Right atrium auricular region (tissue), 2 donors: ENCODE measurements around the gene MRPL4. TPM values are rescaled to one million over a fixed set of nuclear protein-coding genes. Genes with fewer than 3 reads are reported as not detected.

ENCODE experiments used
- DNase-seq: peaks from one replicate; pipeline ENCODE4 v3.0.0-alpha.2; 2019; ENCODE audit warnings: low spot score
- H3K27ac ChIP-seq, 2 donors: fragments of 200-600 bp; sonication (generic); 1 replicate in 1 of 2; 2 replicates in 1 of 2; pipeline ENCODE4 v1.5.1; 2016 to 2019
- H3K27me3 ChIP-seq, 2 donors: fragments of 200-600 bp; sonication (generic); one replicate each; pipeline versions ENCODE4 v1.5.1 to v1.6.0; 2017 to 2019
- H3K36me3 ChIP-seq: fragments of 200-600 bp; sonication (generic); one replicate; pipeline ENCODE4 v1.5.1; 2016
- H3K4me1 ChIP-seq, 2 donors: fragments of 200-600 bp; sonication (generic); one replicate each; pipeline versions ENCODE4 v1.5.1 to v1.6.0; 2017 to 2019
- H3K4me3 ChIP-seq, 2 donors: fragments of 200-600 bp; sonication (generic); 1 replicate in 1 of 2; 2 replicates in 1 of 2; pipeline ENCODE4 v1.5.1; 2017 to 2019; ENCODE audit warnings: mild to moderate bottlenecking in 1 of 2, moderate library complexity in 1 of 2
- H3K9me3 ChIP-seq, 2 donors: fragments of 200-600 bp; sonication (generic); one replicate each; pipeline ENCODE4 v1.5.1; 2019
- total RNA-seq, 2 donors: library from RNA; depleted of rRNA; stranded (reverse); fragments of >200 nt; gene quantifications; one replicate each; pipeline ENCODE4 v1.1.0, GENCODE V29; 2016
- TF ChIP-seq, protein P1 (sequence below), 2 donors: fragments of 200-600 bp; sonication (generic); IDR thresholded peaks; one replicate each; pipeline ENCODE4 v1.5.1; 2019; ENCODE audit warnings: antibody characterized with exemption in 2 of 2

MRPL4 gene
- total RNA-seq, 2 donors from 2014 or later: 75.9 to 86.3 TPM

DNA sequence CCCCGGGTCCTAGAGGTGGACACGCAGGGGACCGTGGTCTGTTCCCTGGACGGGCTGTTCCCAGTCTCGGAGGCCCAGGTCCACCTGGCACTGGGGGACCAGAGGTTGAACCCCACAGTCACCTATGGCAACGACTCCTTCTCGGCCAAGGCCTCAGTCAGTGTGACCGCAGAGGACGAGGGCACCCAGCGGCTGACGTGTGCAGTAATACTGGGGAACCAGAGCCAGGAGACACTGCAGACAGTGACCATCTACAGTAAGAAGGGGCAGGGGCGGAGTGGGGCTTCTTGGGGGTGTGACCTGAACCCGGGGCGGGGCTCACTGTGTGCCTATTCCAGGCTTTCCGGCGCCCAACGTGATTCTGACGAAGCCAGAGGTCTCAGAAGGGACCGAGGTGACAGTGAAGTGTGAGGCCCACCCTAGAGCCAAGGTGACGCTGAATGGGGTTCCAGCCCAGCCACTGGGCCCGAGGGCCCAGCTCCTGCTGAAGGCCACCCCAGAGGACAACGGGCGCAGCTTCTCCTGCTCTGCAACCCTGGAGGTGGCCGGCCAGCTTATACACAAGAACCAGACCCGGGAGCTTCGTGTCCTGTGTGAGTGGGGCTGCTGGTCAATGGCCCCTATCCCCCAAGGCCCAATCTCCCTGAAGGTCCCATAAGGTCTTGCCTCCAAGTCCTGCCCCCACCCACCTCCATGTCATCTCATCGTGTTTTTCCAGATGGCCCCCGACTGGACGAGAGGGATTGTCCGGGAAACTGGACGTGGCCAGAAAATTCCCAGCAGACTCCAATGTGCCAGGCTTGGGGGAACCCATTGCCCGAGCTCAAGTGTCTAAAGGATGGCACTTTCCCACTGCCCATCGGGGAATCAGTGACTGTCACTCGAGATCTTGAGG, 32.3 kb downstream of the MRPL4 start:
- H3K9me3 ChIP-seq: no peaks in the 10 kb centered on the region
- H3K4me3 ChIP-seq: no peak overlapping the region
- no peak overlapping the region for H3K27ac ChIP-seq
- TF ChIP-seq, protein P1, sequence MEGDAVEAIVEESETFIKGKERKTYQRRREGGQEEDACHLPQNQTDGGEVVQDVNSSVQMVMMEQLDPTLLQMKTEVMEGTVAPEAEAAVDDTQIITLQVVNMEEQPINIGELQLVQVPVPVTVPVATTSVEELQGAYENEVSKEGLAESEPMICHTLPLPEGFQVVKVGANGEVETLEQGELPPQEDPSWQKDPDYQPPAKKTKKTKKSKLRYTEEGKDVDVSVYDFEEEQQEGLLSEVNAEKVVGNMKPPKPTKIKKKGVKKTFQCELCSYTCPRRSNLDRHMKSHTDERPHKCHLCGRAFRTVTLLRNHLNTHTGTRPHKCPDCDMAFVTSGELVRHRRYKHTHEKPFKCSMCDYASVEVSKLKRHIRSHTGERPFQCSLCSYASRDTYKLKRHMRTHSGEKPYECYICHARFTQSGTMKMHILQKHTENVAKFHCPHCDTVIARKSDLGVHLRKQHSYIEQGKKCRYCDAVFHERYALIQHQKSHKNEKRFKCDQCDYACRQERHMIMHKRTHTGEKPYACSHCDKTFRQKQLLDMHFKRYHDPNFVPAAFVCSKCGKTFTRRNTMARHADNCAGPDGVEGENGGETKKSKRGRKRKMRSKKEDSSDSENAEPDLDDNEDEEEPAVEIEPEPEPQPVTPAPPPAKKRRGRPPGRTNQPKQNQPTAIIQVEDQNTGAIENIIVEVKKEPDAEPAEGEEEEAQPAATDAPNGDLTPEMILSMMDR (IDR thresholded peaks at IDR 0.05): no peak
- no peak for DNase-seq
- peaks cover 16% of the 10 kb centered on the region for H3K36me3 ChIP-seq
- H3K27me3 ChIP-seq: peaks cover 14% of the 10 kb centered on the region in 2 donors
- peaks cover 0 to 36% of the 10 kb centered on the region in 2 donors for H3K4me1 ChIP-seq

DNA sequence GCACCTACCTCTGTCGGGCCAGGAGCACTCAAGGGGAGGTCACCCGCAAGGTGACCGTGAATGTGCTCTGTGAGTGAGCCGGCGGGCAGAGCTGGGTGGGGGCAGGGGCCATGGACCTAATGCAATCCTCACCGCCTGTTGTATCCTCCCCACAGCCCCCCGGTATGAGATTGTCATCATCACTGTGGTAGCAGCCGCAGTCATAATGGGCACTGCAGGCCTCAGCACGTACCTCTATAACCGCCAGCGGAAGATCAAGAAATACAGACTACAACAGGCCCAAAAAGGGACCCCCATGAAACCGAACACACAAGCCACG, 32.9 kb downstream of the MRPL4 start:
- H3K27ac ChIP-seq: no peak overlapping the region
- peaks cover 0 to 42% of the 10 kb centered on the region in 2 donors for H3K4me1 ChIP-seq
- TF ChIP-seq, protein P1 (IDR thresholded peaks at IDR 0.05): no peak
- DNase-seq: no peak
- peaks cover 16 to 20% of the 10 kb centered on the region in 2 donors for H3K27me3 ChIP-seq
- no peaks in the 10 kb centered on the region for H3K9me3 ChIP-seq
- peaks cover 16% of the 10 kb centered on the region for H3K36me3 ChIP-seq
- no peak overlapping the region for H3K4me3 ChIP-seq

DNA sequence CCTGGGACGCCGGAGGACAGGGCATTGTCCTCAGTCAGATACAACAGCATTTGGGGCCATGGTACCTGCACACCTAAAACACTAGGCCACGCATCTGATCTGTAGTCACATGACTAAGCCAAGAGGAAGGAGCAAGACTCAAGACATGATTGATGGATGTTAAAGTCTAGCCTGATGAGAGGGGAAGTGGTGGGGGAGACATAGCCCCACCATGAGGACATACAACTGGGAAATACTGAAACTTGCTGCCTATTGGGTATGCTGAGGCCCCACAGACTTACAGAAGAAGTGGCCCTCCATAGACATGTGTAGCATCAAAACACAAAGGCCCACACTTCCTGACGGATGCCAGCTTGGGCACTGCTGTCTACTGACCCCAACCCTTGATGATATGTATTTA, 33.4 kb downstream of the MRPL4 start:
- H3K27ac ChIP-seq: no peak overlapping the region
- no peak overlapping the region for H3K4me3 ChIP-seq
- H3K9me3 ChIP-seq: no peaks in the 10 kb centered on the region
- no peak for DNase-seq
- TF ChIP-seq, protein P1 (IDR thresholded peaks at IDR 0.05): no peak
- peaks cover 16 to 22% of the 10 kb centered on the region in 2 donors for H3K27me3 ChIP-seq
- H3K36me3 ChIP-seq: peaks cover 16% of the 10 kb centered on the region
- peaks cover 0 to 47% of the 10 kb centered on the region in 2 donors for H3K4me1 ChIP-seq

DNA sequence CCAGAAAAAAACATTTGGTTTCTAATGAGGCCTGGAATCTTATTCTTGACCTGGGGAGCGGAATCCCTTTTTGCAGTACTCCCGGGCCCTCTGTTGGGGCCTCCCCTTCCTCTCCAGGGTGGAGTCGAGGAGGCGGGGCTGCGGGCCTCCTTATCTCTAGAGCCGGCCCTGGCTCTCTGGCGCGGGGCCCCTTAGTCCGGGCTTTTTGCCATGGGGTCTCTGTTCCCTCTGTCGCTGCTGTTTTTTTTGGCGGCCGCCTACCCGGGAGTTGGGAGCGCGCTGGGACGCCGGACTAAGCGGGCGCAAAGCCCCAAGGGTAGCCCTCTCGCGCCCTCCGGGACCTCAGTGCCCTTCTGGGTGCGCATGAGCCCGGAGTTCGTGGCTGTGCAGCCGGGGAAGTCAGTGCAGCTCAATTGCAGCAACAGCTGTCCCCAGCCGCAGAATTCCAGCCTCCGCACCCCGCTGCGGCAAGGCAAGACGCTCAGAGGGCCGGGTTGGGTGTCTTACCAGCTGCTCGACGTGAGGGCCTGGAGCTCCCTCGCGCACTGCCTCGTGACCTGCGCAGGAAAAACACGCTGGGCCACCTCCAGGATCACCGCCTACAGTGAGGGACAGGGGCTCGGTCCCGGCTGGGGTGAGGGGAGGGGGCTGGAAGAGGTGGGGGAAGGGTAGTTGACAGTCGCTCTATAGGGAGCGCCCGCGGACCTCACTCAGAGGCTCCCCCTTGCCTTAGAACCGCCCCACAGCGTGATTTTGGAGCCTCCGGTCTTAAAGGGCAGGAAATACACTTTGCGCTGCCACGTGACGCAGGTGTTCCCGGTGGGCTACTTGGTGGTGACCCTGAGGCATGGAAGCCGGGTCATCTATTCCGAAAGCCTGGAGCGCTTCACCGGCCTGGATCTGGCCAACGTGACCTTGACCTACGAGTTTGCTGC, 35.1 kb downstream of the MRPL4 start, which contains the start of gene ICAM4:
Gene ICAM4, plus strand, starts transcription at position 153 of the 935 bp plus-strand sequence. Its CDS starts 58 bp downstream, at position 211.
- peak within 1 kb of the TSS in 1 of 2 donors; percentile 38 for H3K4me3 ChIP-seq

DNA sequence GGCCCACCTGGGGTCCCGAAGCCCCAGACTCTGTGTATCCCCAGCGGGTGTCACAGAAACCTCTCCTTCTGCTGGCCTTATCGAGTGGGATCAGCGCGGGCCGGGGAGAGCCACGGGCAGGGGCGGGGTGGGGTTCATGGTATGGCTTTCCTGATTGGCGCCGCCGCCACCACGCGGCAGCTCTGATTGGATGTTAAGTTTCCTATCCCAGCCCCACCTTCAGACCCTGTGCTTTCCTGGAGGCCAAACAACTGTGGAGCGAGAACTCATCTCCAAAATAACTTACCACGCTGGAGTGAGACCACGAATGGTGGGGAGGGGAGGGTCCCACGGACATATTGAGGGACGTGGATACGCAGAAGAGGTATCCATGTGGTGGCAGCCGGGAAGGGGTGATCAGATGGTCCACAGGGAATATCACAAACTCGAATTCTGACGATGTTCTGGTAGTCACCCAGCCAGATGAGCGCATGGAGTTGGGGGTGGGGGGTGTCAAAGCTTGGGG, 36.7 kb downstream of the MRPL4 start:
- peaks cover 0 to 77% of the 10 kb centered on the region in 2 donors for H3K4me1 ChIP-seq

More for the DNA sequence above, 35.1 kb downstream of the MRPL4 start, which contains the start of gene ICAM4:
- Histone ChIP-seq H3K9me3 (no peaks in the 10 kb centered on the region), H3K27ac (peak within 1 kb of the TSS in 1 of 2 donors; percentile 17), H3K4me1 (peaks cover 0 to 64% of the 10 kb centered on the region in 2 donors), H3K27me3 (peaks cover 19 to 29% of the 10 kb centered on the region in 2 donors), H3K36me3 (peaks cover 16% of the 10 kb centered on the region)
- TF ChIP-seq, protein P1 (IDR thresholded peaks at IDR 0.05): no peak
- no peak for DNase-seq

More for the DNA sequence above, 36.7 kb downstream of the MRPL4 start:
- Histone ChIP-seq H3K4me3 (peak overlapping the region in 1 of 2 donors; percentile 41), H3K27ac (no peak overlapping the region), H3K9me3 (no peaks in the 10 kb centered on the region), H3K36me3 (peaks cover 12% of the 10 kb centered on the region), H3K27me3 (peaks cover 31 to 40% of the 10 kb centered on the region in 2 donors)
- TF ChIP-seq, protein P1 (IDR thresholded peaks at IDR 0.05): no peak
- DNase-seq: no peak
